Skeletal muscle cell (primary cell): ENCODE measurements around the gene CSNK1G1.
"Not testable (repeated sequence)": the region's sequence is repeated elsewhere in the genome, so short reads cannot be mapped to it uniquely, and the experiment has no call there.

Experiments
- DNase-seq: peaks from one replicate; pipeline ENCODE4 v3.0.0-alpha.2; 2010; ENCODE audit warnings: low read depth
- H3K4me3 ChIP-seq: 2 replicates; pipeline ENCODE4 v1.5.1; 2011; ENCODE audit warnings: low read depth, mild to moderate bottlenecking, control low read depth, low read length, moderate library complexity

Gene CSNK1G1

GRCh38 chr15:64310036-64310435 lies 45.9 kb downstream of the CSNK1G1 start:
- H3K4me3 ChIP-seq: no peak overlapping the region
- DNase-seq: no peak

DNA sequence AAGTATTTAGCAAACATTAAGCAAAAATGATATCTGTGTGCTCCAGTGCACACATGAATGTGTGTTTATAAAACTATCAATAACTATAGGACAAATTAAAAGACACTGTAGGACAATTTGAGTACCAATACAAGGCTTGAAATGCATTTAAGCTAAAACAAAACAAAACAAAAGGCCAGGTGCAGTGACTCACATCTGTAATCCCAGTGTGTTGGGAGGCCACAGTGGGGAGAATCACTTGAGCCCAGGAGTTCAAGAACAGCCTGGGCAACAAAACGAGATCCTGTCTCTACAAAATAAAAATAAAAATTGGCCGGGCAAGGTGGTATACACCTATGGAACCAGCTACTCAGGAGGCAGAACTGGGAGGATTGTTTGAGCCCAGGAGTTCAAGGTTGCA lies 50.7 kb downstream of the CSNK1G1 start:
- H3K4me3 ChIP-seq: no peak overlapping the region
- DNase-seq: no peak

- DNase-seq: no peak
- H3K4me3 ChIP-seq: no peak overlapping the region
These were observed 66.4 kb downstream of the CSNK1G1 start for GRCh38 chr15:64289550-64289949.

DNA sequence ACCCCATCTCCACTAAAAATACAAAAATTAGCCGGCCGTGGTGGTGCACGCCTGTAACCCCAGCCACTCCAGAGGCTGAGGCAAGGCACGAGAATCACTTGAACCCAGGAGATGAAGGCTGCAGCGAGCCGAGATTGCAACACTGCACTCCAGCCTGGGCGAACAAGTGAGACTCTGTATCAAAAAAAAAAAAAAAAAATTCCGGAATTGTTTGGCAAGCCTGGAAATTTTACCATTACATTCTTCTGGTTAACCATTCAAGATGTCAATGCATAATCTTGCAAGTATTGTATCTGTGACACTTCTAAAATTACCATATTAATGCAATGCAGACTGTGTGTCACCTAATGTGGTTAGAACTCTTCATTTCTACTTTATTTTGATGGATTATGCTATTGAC lies 67.0 kb downstream of the CSNK1G1 start:
- no peak for DNase-seq
- H3K4me3 ChIP-seq: no peak overlapping the region

GRCh38 chr15:64288577-64288976 lies 67.4 kb downstream of the CSNK1G1 start:
- peak; percentile 41 for DNase-seq
- H3K4me3 ChIP-seq: no peak overlapping the region

DNA sequence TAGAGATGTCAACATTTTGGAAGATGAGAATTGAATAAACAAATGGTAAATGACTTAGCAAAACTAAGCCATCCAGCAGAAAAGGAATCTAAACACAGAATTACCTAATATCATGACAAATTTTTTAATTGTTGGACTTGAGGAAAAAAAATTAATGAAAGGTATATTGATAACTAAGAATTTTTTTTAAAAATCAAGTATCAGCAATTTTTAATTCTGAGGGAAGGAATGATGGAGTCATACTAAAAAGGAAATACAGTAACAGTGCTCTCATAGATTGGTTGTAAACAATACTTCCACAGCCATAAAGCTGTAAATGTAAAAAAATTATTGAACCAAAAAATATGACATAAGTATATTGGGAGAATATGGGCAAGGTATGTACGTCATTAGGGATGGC lies 68.0 kb downstream of the CSNK1G1 start:
- DNase-seq: no peak
- H3K4me3 ChIP-seq: no peak overlapping the region

GRCh38 chr15:64286473-64286872 lies 69.5 kb downstream of the CSNK1G1 start:
- DNase-seq: no peak
- no peak overlapping the region for H3K4me3 ChIP-seq

GRCh38 chr15:64285871-64286270 lies 70.1 kb downstream of the CSNK1G1 start:
- DNase-seq: no peak
- no peak overlapping the region for H3K4me3 ChIP-seq

DNA sequence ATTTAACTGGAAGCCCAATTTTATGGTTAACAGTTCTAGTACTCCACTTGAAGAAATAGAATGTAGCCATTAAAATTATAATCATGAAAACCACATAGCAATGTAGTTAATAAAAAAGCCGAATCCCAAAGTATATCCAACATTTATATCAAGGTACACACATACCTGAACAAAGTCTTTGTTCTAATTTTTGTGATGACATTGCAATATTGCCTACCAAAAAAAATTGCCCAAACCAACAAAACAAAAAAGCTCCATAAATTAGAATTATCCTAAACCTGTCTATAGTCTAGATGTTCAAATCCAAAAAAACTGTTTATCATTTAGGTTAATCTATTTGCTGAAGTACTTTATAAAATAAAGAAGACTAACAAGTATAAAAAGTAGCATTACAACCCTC lies 70.8 kb downstream of the CSNK1G1 start:
- no peak for DNase-seq
- H3K4me3 ChIP-seq: no peak overlapping the region

- H3K4me3 ChIP-seq: no peak overlapping the region
- DNase-seq: peak; percentile 20
These were observed 71.9 kb downstream of the CSNK1G1 start for GRCh38 chr15:64284042-64284441.

DNA sequence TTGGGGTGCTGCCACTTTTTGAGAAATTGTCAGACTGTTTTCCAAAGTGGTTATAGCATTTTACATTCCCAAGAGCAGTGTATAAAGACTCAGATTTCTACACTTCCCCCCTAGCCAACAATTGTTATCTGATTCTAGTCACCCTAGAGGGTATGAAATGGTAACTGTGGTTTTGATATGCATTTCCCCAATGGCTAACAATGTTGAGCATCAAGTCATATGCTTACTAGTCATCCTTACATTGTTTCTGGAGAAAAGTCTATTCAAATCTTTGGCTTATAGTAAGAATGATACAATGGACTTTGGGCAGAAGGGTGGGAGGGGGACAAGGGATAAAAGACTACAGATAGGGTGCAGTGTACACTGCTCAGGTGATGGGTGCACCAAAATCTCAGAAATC lies 73.3 kb downstream of the CSNK1G1 start:
- H3K4me3 ChIP-seq: no peak overlapping the region
- DNase-seq: no peak

DNA sequence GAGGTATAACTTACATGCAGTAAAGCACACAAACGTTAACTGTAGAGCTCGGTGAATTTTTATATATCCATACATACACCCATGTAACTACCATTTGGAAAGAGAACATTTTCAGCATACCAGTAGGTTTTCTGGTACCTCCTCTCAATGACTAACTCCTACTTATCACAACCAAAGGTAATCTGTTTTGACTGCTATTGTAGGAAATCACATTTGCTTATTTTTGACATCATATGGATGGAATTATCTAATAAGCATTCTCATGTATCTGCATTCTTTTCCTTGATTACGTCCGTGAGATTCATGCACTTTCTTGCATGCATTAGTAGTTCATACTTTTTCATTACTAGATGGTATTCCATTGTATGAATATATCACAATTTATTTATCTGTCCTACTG lies 76.8 kb downstream of the CSNK1G1 start:
- DNase-seq: no peak
- no peak overlapping the region for H3K4me3 ChIP-seq

GRCh38 chr15:64275934-64276333 lies 80.0 kb downstream of the CSNK1G1 start:
- DNase-seq: no peak

GRCh38 chr15:64274341-64274950 lies 81.5 kb downstream of the CSNK1G1 start:
- no peak overlapping the region for H3K4me3 ChIP-seq
- no peak for DNase-seq

More at GRCh38 chr15:64275934-64276333, 80.0 kb downstream of the CSNK1G1 start:
- no peak overlapping the region for H3K4me3 ChIP-seq

GRCh38 chr15:64267331-64267973 lies 88.5 kb downstream of the CSNK1G1 start:
- DNase-seq: no peak
- H3K4me3 ChIP-seq: no peak overlapping the region

DNA sequence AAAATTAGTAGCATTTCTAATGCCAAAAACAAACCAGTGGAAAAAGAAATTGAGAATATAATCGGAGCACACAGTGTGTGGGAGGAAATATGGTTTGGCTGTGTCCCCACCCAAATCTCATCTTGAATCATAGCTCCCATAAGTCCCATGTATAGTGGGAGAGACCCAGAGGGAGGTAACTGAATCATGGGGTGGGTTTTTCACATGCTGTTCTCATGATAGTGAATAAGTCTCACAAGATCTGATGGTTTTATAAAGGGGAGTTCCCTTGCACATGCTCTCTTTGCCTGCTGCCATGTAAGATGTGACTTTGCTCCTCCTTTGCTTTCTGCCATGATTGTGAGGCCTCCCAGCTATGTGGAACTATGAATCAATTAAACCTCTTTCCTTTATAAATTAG lies 90.8 kb downstream of the CSNK1G1 start:
- H3K4me3 ChIP-seq, DNase-seq: not testable (repeated sequence)

DNA sequence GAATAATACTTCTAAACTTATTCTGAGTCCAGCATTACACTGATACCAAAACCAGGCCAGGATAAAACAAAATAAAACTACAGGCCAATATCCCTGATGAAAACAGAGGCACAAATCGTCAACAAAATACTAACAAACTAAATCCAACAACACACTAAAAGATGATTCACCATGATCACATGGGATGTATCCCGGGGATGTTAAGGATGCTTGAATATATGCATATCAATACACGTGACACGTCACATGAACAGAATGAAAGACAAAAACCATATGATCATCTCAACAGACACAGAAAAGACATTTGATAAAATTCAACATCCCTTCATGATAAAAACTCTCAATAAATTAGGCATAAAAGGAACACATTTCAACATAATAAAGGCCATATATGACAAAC lies 91.5 kb downstream of the CSNK1G1 start:
- no peak overlapping the region for H3K4me3 ChIP-seq
- DNase-seq: no peak

GRCh38 chr15:64263567-64263966 lies 92.4 kb downstream of the CSNK1G1 start:
- H3K4me3 ChIP-seq: no peak overlapping the region
- no peak for DNase-seq

GRCh38 chr15:64256051-64256450 lies 99.9 kb downstream of the CSNK1G1 start:
- H3K4me3 ChIP-seq: no peak overlapping the region
- no peak for DNase-seq

GRCh38 chr15:64251658-64252057 lies 104.3 kb downstream of the CSNK1G1 start:
- no peak for DNase-seq
- H3K4me3 ChIP-seq: no peak overlapping the region

- no peak for DNase-seq
These were observed 104.9 kb downstream of the CSNK1G1 start for GRCh38 chr15:64251121-64251520.

More at GRCh38 chr15:64251121-64251520, 104.9 kb downstream of the CSNK1G1 start:
- no peak overlapping the region for H3K4me3 ChIP-seq
